Right lobe of liver (tissue), 6 donors: ENCODE data around the gene DMPK. TPM values are rescaled to one million over a fixed set of nuclear protein-coding genes. Genes with fewer than 3 reads are reported as not detected.

ENCODE experiments used
- ATAC-seq, 4 donors: fragments of 200-7000 bp; cut with Tn5 transposase; one replicate each; pipeline ENCODE4 v1.9.1; 2020; ENCODE audit warnings: mild to moderate bottlenecking in 4 of 4, moderate library complexity in 4 of 4
- DNase-seq, 3 donors: peaks; one replicate each; pipeline ENCODE4 v3.0.0-alpha.2; 2020
- H3K27ac ChIP-seq, 3 donors: fragments of 200-600 bp; one replicate each; pipeline ENCODE4 v1.8.0; 2022
- H3K27me3 ChIP-seq, 2 donors: fragments of 200-600 bp; one replicate each; pipeline ENCODE4 v1.8.0; 2022
- H3K36me3 ChIP-seq, 4 donors: fragments of 200-600 bp; sonication (generic) in 1 of 4; one replicate each; pipeline versions ENCODE4 v1.5.1 to v1.8.0; 2017 to 2022; ENCODE audit warnings: control low read depth in 1 of 4
- H3K4me1 ChIP-seq, 4 donors: fragments of 200-600 bp; sonication (generic) in 1 of 4; one replicate each; pipeline versions ENCODE4 v1.5.1 to v1.8.0; 2017 to 2022; ENCODE audit warnings: control low read depth in 1 of 4
- H3K4me3 ChIP-seq, 3 donors: fragments of 200-600 bp; one replicate each; pipeline ENCODE4 v1.8.0; 2022
- H3K9me3 ChIP-seq, 4 donors: fragments of 200-600 bp; sonication (generic) in 1 of 4; one replicate each; pipeline versions ENCODE4 v1.5.1 to v1.8.0; 2017 to 2022; ENCODE audit warnings: control low read depth in 1 of 4
- POLR2A ChIP-seq: fragments of 450-650 bp; IDR thresholded peaks from one replicate; pipeline ENCODE4 v1.6.1; 2017; ENCODE audit warnings: antibody characterized with exemption, mild to moderate bottlenecking
- WGBS: methylation state at CpG from one replicate; pipeline ENCODE4 v1.1.6; 2018; ENCODE audit warnings: low coverage, low lambda C conversion rate; ENCODE audit not compliant: insufficient coverage; ENCODE audit errors: missing lambda C conversion rate; 5-methylcytosine and 5-hydroxymethylcytosine counted together
- intact Hi-C, 2 donors: fragments of 100-400 bp; cut with DNase I; formaldehyde crosslinking; loops; one replicate each; pipeline versions ENCODE4 v1.11.2 to v1.14.1; 2022
- total RNA-seq, 6 experiments: library from RNA; depleted of rRNA in 2 of 6; stranded (reverse); fragments of >200 nt in 2 of 6; fragmentation: NEBNext Ultra II Directional in 3 of 6; extraction: Animal tissue kit (Norgen Biotek cat#: 25700) in 3 of 6; gene quantifications; one replicate each; pipeline versions ENCODE4 v1.1.0 to v1.2.4, GENCODE V29; 2016 to 2023
- TF ChIP-seq, protein P1 (sequence below), 4 donors: fragments of 200-600 bp in 3 of 4; fragments of 450-650 bp in 1 of 4; IDR thresholded peaks; one replicate each; pipeline versions ENCODE4 v1.5.1 to v1.8.0; 2016 to 2022; ENCODE audit warnings: antibody characterized with exemption in 4 of 4, mild to moderate bottlenecking in 2 of 4
- donor health status: DM: no; HTN: yes; CAD: no.
- donor health status: DM: no; HTN: no; CAD: no.
- donor health status: DM: no; HTN: no; CAD: no.
- donor health status: DM: no; HTN: yes; CAD: no.
- donor health status: DM: no; HTN: yes; CAD: no.

Gene DMPK
- total RNA-seq, 6 experiments from 2014 or later = 4.3 to 14.9 (median 8.7) TPM

DNA sequence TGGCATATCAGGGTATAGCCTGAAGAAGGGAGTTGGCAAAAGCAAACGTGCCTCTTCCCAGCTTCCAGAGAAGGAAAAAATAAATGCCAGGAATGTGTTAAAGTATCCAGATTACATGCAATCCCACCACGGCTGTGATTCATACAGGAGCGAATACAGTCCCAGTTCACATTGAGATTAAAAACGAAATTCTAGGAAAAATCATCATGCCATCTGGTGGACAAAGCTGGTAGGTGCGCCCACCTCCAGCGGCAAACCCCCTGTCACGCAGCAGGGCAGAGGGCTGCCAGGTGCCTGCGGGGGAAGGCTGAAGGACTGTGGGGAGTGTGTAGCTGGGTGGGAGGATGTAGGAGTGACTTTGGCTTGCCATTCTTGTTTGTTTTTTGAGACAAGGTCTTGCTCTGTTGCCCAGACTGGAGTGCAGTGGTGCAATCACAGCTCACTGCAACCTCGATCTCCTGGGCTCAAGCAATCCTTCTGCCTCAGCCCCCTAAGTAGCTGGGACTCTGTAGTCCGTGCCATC is 16.8 kb upstream of the DMPK start:
- no peak for TF ChIP-seq POLR2A
- TF ChIP-seq, protein P1, sequence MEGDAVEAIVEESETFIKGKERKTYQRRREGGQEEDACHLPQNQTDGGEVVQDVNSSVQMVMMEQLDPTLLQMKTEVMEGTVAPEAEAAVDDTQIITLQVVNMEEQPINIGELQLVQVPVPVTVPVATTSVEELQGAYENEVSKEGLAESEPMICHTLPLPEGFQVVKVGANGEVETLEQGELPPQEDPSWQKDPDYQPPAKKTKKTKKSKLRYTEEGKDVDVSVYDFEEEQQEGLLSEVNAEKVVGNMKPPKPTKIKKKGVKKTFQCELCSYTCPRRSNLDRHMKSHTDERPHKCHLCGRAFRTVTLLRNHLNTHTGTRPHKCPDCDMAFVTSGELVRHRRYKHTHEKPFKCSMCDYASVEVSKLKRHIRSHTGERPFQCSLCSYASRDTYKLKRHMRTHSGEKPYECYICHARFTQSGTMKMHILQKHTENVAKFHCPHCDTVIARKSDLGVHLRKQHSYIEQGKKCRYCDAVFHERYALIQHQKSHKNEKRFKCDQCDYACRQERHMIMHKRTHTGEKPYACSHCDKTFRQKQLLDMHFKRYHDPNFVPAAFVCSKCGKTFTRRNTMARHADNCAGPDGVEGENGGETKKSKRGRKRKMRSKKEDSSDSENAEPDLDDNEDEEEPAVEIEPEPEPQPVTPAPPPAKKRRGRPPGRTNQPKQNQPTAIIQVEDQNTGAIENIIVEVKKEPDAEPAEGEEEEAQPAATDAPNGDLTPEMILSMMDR (IDR thresholded peaks at IDR 0.05) = peak; percentile 82 to 89 (median 84)

DNA sequence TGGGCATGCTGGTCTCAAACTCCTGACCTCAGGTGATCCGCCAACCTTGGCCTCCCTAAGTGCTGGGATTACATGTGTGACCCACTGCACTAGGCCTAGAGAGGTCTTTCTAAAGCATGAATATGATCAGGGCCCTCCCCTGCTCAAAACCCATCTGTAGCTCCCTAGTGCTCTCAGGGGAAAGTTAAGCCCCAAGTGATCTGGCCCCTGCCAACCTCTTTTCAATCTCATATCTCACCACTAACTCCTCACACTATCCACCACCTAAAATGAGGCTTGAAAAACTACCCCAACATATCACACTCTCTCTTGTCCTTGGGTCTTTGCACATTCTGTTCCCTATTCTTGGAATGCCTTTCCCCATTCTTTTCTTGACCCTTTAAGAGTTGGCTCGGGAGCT is 12.3 kb upstream of the DMPK start:
- Histone ChIP-seq H3K9me3 (no peaks in the 10 kb centered on the region), H3K27ac (no peak overlapping the region), H3K36me3 (no peaks in the 10 kb centered on the region), H3K4me3 (no peak overlapping the region), H3K27me3 (no peaks in the 10 kb centered on the region), H3K4me1 (peaks cover 0 to 22% (median 2%) of the 10 kb centered on the region in 4 donors)
- TF ChIP-seq, protein P1 (IDR thresholded peaks at IDR 0.05) = no peak
- TF ChIP-seq POLR2A = no peak
- WGBS = 70% methylated on average over 2 of the region's 2 CpGs
- intact Hi-C loops = no loop called here
- ATAC-seq (no peak), DNase-seq (no peak)

More for the DNA sequence above, 16.8 kb upstream of the DMPK start:
- WGBS = 4% methylated on average over 9 of the region's 10 CpGs
- Histone ChIP-seq H3K4me1 (peaks cover 0 to 8% (median 0%) of the 10 kb centered on the region in 4 donors), H3K27ac (no peak overlapping the region), H3K36me3 (no peaks in the 10 kb centered on the region), H3K4me3 (no peak overlapping the region), H3K9me3 (no peaks in the 10 kb centered on the region), H3K27me3 (no peaks in the 10 kb centered on the region)
- no peak for DNase-seq
- ATAC-seq = peak; percentile 80 to 92 (median 91)
- intact Hi-C loops = no loop called here

DNA sequence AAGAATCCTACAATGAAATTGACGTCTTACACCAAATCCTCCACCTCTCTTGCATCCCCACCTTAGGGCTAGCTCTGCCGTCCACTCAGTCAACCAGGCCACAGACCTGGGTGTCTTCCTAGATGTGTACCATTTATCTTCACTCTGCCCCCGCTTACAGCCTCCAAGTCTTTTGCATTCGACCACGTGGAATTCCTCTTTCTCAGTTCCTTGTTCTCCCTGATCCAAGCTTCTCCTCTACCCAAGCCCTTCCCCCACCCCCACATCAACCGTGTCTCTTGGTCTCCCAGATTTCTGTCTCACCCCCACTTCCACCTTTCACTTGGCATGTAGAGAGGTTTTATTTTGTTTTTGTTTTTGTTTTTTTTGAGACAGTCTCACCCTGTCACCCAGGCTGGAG is 11.6 kb upstream of the DMPK start:
- intact Hi-C loops = no loop called here
- Histone ChIP-seq H3K27ac (no peak overlapping the region), H3K36me3 (no peaks in the 10 kb centered on the region), H3K4me3 (no peak overlapping the region), H3K27me3 (no peaks in the 10 kb centered on the region), H3K9me3 (no peaks in the 10 kb centered on the region), H3K4me1 (peaks cover 0 to 17% (median 2%) of the 10 kb centered on the region in 4 donors)
- DNase-seq (no peak), ATAC-seq (no peak)
- TF ChIP-seq, protein P1 (IDR thresholded peaks at IDR 0.05) = no peak
- no peak for TF ChIP-seq POLR2A
- 39% methylated on average over 6 of the region's 6 CpGs for WGBS

DNA sequence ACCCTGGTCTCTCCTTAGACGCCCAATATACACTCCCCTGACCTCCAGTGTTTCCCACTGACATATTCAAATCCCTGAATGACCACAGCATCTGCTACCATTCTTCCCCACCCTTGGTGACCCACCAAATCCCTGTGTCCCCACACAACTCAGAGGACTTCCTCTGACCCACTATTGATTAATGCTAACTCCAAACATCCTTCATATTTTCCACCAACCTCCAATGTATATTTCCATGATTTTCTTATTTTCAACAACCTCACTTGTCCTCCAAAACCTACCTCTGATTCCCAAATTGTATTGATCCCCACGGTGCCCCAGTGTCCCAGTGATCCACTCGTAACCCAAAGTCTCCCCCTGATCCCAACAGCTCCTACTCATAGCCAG is 10.9 kb upstream of the DMPK start:
- no peak overlapping the region for H3K27ac ChIP-seq
- TF ChIP-seq POLR2A = no peak
- H3K9me3 ChIP-seq = no peaks in the 10 kb centered on the region
- 17% methylated on average over 3 of the region's 3 CpGs for WGBS
- no peaks in the 10 kb centered on the region for H3K27me3 ChIP-seq
- intact Hi-C loops = no loop called here
- peaks cover 0 to 15% (median 2%) of the 10 kb centered on the region in 4 donors for H3K4me1 ChIP-seq
- DNase-seq (no peak), ATAC-seq (no peak)
- H3K4me3 ChIP-seq = no peak overlapping the region
- no peaks in the 10 kb centered on the region for H3K36me3 ChIP-seq

DNA sequence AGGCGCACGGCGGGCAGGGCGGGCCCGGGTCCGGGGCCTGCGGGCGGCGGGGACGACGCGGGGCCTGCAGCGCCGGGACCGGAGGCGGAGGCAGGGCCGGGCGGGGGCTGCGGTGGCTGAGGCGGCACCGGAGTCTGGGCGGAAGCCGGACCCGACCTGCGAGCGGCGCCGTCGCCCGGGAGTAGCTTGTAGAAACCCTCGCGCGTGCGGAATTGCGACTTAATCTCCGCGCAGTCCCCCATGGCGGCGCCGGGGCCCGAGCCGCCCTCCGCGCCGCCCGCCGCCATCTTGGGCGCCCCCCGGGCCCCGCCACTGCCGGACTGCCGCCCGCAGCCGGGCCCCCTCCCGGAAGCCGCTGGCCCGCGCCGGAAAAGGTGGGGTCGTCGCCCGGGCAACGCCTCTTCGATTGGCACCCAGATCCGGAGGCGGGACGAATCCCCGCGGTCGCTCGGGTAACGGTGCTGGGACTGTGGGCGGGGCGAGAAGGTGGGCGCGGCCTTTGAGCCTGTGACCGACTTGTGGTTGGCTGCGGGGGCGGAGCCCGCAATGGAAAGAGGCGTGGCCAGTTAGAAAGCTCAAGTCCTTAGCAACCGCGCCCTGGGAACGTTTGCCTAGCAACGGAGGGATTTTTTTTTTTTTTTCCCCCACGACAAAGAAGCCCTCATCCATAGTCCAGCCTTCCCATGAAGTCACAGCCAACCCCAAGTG is 10.3 kb upstream of the DMPK start, which contains the start of gene DMWD:
TSS of gene DMWD (minus strand) at position 376 of the 708 bp plus-strand sequence. CDS start at position 287, 89 bp downstream.
- intact Hi-C loops = no loop called here
- Histone ChIP-seq H3K27ac (peak within 1 kb of the TSS in 1 of 3 donors; percentile 29), H3K27me3 (no peaks in the 10 kb centered on the region), H3K4me3 (peak within 1 kb of the TSS; percentile 54 to 97 (median 59)), H3K9me3 (no peaks in the 10 kb centered on the region), H3K36me3 (no peaks in the 10 kb centered on the region), H3K4me1 (peaks cover 0 to 15% (median 2%) of the 10 kb centered on the region in 4 donors)
- DNase-seq (peak; percentile 100), ATAC-seq (peak; percentile 99 to 100 (median 99))
- peak; percentile 54 for TF ChIP-seq POLR2A
- TF ChIP-seq, protein P1 (IDR thresholded peaks at IDR 0.05) = no peak
- WGBS = no CpG with 5 or more reads among the region's 86 CpGs
